HTR-8/SVneo (cell line): ENCODE data around the gene DPP4.

ENCODE experiments used
- DNase-seq: peaks from one replicate; pipeline ENCODE4 v3.0.0; 2011; ENCODE audit warnings: low spot score, mixed read lengths; ENCODE audit not compliant: insufficient read length
- FAIRE-seq: peaks from 2 replicates; lab custom pipeline; 2011; peaks lifted over from hg19 to GRCh38; lab: Jason Lieb, UNC

The DPP4 gene

GRCh38 chr2:162073888-162074631, at the start of gene DPP4:
DPP4 (minus strand) TSS chr2:162074215; CDS start chr2:162073981, 234 bp downstream.
- FAIRE-seq (no peak), DNase-seq (no peak)

DNA sequence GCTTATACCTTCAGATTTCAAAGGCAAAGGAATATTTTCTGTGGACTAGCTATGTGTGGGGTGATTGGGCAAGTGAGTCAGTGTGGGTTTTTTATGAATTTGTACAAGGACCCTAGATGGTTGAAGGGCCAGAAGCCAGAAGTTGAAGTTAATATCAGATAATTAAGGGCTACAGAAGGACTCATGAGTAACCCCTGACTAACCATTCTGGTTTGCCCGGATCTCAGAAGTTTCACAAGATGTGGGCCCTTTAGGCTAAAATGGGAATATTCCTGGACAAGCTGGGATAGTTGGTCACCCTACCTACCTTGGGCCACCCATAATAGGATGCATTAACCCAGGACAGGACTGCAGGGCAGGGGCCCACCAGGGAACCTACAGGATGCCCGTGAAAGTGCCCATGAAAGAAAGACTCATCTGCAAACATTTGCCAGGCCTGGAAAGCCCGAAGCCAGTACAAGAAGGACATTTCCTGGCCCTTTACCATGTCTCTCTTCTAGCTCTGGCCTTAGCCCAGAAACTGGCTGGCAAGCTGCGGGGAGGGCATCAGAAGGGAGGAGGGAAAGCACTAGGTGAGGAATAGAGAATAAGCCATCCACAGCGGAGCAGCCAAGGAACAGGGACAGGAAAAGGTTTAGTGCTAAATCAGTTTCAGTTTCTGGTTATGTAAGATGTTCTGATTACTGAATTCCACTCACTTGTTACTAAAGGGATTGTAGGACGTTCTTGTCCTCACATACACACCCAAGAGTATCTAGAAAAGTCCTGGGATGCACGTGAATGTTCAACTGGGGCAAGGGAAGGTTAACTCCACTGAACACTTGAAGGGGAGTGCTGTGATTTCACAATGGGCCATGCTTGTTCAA, 44.4 kb upstream of the DPP4 start:
- DNase-seq (no peak), FAIRE-seq (no peak)

- FAIRE-seq (no peak), DNase-seq (no peak)
These were observed 42.3 kb upstream of the DPP4 start for GRCh38 chr2:162116352-162116751.

DNA sequence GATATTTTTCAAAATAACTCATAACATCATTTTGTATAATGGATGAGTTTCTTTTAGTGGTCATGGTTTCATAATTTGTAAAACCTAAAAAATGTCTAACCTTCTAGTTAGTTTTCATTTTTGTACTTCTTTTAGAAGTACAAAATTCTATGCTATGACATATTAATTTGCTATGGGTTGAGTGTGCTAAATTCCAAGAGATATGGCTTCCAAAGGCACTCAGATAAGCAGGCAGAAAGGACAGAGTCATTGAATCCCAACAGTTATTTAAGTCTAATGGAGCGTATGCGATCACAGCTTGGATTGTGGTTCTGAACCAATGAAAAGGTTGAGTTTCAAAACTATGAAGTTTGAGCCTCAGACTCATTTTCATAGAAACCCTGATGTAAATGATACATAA, 41.1 kb upstream of the DPP4 start:
- DNase-seq: no peak
- no peak for FAIRE-seq

DNA sequence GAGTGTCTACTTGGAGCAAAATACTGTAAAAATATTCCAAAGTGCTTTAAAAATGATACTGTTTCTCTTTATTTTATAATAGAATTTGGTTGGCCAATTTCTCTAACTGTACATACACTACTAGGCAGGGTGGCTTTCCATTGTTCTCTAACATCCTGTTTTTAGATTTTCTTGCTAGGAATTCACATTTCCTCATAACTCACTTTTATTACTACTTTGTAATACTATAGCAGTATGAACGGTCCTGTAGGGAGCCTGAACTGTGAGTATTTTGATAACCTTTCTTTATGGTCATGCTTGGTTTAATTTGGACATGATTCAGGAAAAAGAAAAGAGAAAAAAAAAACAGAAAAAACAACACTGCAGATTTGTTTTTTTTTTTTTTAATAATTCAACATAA, 40.3 kb upstream of the DPP4 start:
- FAIRE-seq: no peak
- no peak for DNase-seq

- DNase-seq (no peak), FAIRE-seq (peak; percentile 68)
These were observed 39.8 kb upstream of the DPP4 start for GRCh38 chr2:162113776-162114168.

- DNase-seq (no peak), FAIRE-seq (no peak)
These were observed 39.2 kb upstream of the DPP4 start for GRCh38 chr2:162113088-162113775.

- no peak for DNase-seq
- FAIRE-seq: no peak
These were observed 38.2 kb upstream of the DPP4 start for GRCh38 chr2:162111958-162112850.

GRCh38 chr2:162107361-162107901, 33.4 kb upstream of the DPP4 start:
- no peak for FAIRE-seq

GRCh38 chr2:162106746-162107145, 32.7 kb upstream of the DPP4 start:
- FAIRE-seq: no peak
- DNase-seq: no peak

More at GRCh38 chr2:162107361-162107901, 33.4 kb upstream of the DPP4 start:
- no peak for DNase-seq

DNA sequence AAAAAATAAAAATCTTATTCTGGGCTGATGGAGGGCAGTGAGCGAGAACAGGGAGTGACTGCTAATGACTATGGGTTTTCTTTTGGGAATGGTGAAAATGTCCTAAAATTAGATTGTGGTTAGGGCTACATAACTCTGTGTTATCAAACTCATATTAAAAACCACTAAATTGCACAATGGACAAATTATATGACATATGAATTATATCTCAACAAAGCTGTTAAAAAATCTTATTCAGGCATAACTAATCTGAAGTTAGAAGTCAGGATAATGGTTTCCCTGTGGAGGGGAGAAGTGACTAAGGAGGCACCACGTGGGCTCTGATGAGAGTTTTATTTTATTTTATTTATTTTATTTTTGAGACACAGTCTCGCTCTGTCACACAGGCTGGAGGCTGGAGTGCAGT, 32.1 kb upstream of the DPP4 start:
- FAIRE-seq (no peak), DNase-seq (no peak)

DNA sequence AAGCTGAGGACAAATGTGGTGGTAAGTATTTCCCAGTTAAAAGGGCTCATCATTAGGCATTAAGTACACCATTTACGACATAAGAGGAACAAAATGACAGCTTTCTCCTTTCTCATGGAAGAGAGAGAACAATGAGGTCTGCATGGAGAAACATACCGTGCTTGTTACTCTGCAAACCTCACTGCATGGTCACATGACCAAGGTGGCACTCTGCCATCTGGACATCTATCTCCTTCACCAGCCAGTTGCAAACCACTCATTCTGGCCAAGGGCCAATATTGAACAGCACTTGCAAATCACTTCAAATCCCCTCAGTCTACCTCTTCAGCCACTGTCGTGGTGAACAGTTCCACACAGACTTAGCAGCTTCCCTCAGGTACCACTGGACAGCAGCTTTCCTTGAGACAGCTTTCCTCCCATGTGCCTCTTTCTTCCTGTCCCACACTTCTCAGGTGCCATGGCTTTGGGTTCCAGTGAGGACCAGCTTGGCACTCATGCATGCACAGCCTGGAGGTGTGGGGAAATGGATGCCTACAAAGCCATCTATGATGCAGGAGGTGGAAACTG, 29.5 kb upstream of the DPP4 start:
- DNase-seq (no peak), FAIRE-seq (no peak)

DNA sequence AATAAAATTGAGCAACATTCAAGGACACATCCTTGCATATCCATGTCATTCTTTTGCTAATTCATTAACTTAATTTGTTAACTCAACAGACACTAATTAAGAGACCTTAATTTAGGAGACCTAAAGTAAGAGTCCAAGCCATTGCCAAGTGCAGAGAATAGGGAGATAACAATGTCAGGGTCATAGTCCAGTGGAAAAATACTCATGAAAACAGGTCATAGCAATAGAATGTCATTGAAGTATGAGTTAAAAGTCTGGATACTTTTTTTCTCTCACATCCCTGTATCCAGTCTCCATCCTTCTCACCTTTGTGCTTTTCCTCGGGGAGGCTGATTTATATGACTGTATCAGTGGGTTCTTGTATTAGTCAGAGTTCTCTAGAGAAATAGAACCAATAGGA, 26.6 kb upstream of the DPP4 start:
- DNase-seq (no peak), FAIRE-seq (no peak)

GRCh38 chr2:162099836-162100235, 25.8 kb upstream of the DPP4 start:
- no peak for FAIRE-seq

DNA sequence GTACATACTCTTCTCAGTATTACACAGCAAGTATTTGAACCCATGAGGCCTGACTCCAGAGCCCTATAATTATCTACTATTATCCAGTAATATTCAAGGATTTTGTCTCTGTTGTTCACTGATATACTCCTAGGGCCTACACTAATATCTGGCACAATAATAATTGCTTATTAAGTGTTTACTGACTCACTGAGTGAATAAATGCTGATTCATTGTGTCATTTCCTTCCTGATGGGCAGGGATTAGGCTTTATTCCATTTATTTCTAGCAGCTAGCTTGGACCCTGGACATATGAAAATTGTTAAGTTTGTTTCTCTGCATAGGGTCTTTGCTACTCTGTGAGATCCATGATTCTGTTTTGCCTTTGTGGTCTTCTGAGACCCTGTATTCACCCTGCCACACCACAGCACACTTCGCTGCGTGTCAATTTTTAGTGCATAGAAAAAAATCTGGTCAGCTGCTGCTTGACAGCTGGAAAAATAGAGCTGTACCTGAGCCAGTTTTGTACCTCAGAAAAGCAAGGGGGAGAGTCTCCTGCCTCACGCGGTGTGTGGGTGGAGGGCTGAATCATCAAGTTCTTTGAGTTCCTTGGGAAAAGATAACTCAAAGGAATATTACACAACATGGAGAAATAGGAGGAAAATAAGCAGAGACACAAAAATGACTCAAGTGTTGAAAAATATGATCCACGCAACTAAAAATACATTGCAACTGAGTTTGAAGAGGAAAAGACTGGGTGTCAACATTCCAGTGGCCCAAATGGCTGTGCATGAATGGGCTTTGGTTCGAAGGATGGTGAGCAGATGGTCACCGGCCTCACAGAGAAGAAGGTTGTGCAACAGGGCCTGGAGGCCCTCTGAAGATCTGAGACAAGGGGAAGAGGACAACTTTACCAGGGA, 18.9 kb upstream of the DPP4 start:
- FAIRE-seq: no peak
- no peak for DNase-seq

More at GRCh38 chr2:162099836-162100235, 25.8 kb upstream of the DPP4 start:
- DNase-seq: no peak

DNA sequence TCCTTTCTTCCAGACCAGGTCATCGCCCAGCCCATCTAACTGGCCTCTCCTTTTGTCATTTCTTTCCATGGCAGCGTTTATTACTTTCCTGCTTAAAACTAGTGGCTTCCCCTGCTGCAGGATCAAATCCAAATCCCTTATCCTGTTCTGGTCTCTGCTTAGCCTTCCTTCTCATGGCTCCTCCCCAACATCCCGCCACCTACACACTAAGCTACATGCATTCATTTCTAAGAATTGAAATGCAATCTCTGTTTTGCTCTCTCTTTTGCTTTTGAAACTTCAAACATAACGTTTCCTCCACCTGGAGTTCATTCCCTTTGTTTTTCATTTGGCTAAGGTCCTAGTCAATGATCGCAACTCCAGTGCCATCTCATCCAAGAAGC, 18.0 kb upstream of the DPP4 start:
- DNase-seq (no peak), FAIRE-seq (no peak)

DNA sequence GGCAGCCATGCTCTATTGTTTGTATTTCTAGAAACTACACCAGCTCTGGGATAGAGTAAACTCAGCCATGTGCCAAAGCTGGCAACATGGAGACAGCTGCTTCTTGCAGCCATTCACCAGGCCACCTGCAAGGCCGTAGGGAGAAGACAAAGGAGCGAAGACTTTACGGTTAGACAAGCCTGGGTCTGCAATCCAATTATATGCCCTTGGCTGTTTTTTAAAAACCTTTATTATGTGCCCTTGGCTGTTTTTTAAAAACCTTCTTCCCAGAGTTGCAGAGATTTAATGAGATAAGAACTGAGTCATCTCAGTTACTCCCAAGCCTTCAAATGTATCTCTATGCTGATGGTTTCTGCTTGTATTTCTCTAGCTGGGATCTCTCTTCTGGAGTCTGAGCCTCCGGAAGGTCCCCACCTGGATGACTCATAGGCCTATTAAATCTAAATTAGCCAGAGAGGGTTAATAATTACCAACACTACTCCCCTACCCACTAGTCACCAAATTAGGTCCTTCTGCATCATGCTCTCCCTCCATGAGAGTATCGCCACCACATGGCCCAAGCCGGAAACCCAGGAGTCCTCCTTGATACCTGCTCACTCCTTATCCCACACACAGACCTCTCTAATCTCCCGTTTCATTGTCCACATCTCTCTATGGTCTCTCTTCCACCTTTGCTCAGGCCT, 17.5 kb upstream of the DPP4 start:
- FAIRE-seq (no peak), DNase-seq (no peak)

GRCh38 chr2:162090109-162090508, 16.1 kb upstream of the DPP4 start:
- FAIRE-seq (no peak), DNase-seq (no peak)
